WTC11 (cell line): ENCODE data around the gene F5. TPM values are rescaled to one million over a fixed set of nuclear protein-coding genes. Genes with fewer than 3 reads are reported as not detected.

ENCODE experiments used
- ATAC-seq: fragments of 200-7000 bp; cut with Tn5 transposase; 2 replicates; pipeline ENCODE4 v1.10.0; 2021; ENCODE audit warnings: mild to moderate bottlenecking, moderate library complexity
- CTCF ChIA-PET: fragments of 300-600 bp; sonication (Branson Sonifier 250); formaldehyde crosslinking; loops from one replicate; lab custom pipeline; 2021; ENCODE audit warnings: antibody characterized with exemption; lab: Charles Lee
- POLR2A ChIA-PET: fragments of 350-600 bp; sonication (Branson Sonifier 250); formaldehyde crosslinking; loops from one replicate; lab custom pipeline; 2021; ENCODE audit warnings: antibody characterized with exemption; lab: Charles Lee
- DNase-seq: peaks from one replicate; pipeline ENCODE4 v3.0.0; 2021; ENCODE audit warnings: low spot score
- H3K27ac Mint-ChIP-seq: 2 replicates; pipeline ENCODE4 v1.8.0; 2021; ENCODE audit warnings: mixed read lengths
- H3K27me3 Mint-ChIP-seq: 2 replicates; pipeline ENCODE4 v1.8.0; 2021; ENCODE audit warnings: low read depth, mild to moderate bottlenecking, moderate library complexity, mixed read lengths
- H3K36me3 Mint-ChIP-seq: 2 replicates; pipeline ENCODE4 v1.8.0; 2021; ENCODE audit warnings: mixed read lengths
- H3K4me1 Mint-ChIP-seq: 2 replicates; pipeline ENCODE4 v1.8.0; 2022; ENCODE audit warnings: mixed read lengths
- H3K4me3 Mint-ChIP-seq: 2 replicates; pipeline ENCODE4 v1.8.0; 2021; ENCODE audit warnings: mild to moderate bottlenecking, moderate library complexity, mixed read lengths
- H3K9me3 Mint-ChIP-seq: 2 replicates; pipeline ENCODE4 v1.8.0; 2021; ENCODE audit warnings: mixed read lengths
- E2F4 ChIP-seq: sonication (generic); formaldehyde crosslinking; IDR thresholded peaks from 2 replicates; pipeline ENCODE4 v1.8.1; 2022; ENCODE audit warnings: low read depth, mild to moderate bottlenecking, moderate library complexity, missing genetic modification reagents, borderline replicate concordance
- ELF4 ChIP-seq: sonication (generic); formaldehyde crosslinking; IDR thresholded peaks from 2 replicates; pipeline ENCODE4 v1.8.1; 2022; ENCODE audit warnings: low read depth, mild to moderate bottlenecking, moderate library complexity, missing genetic modification reagents
- EMX1 ChIP-seq: fragments of 250-450 bp; sonication (Bioruptor Pico); IDR thresholded peaks from 2 replicates; pipeline ENCODE4 v1.8.0; 2021; ENCODE audit warnings: mild to moderate bottlenecking
- FOXJ3 ChIP-seq: sonication (generic); formaldehyde crosslinking; IDR thresholded peaks from 2 replicates; pipeline ENCODE4 v1.9.0; 2021; ENCODE audit warnings: missing genetic modification reagents, mild to moderate bottlenecking, borderline replicate concordance
- GRHL2 ChIP-seq: fragments of 250-450 bp; sonication (Bioruptor Pico); IDR thresholded peaks from 2 replicates; pipeline ENCODE4 v1.8.0; 2022; ENCODE audit warnings: mild to moderate bottlenecking, moderate library complexity; ENCODE audit not compliant: insufficient replicate concordance, severe bottlenecking
- GTF2I ChIP-seq: fragments of 250-450 bp; sonication (Bioruptor Pico); conservative IDR thresholded peaks from 2 replicates; pipeline ENCODE4 v1.4.0; 2021; ENCODE audit warnings: mild to moderate bottlenecking
- JAZF1 ChIP-seq: fragments of 250-450 bp; sonication (Bioruptor Pico); IDR thresholded peaks from 2 replicates; pipeline ENCODE4 v1.9.0; 2021; ENCODE audit warnings: moderate library complexity, mild to moderate bottlenecking, inconsistent platforms
- KAT7 ChIP-seq: sonication (generic); formaldehyde crosslinking; IDR thresholded peaks from 2 replicates; pipeline ENCODE4 v1.8.1; 2023; ENCODE audit warnings: missing genetic modification reagents, mild to moderate bottlenecking, borderline replicate concordance
- MXD4 ChIP-seq: fragments of 250-450 bp; sonication (Bioruptor Pico); IDR thresholded peaks from 2 replicates; pipeline ENCODE4 v1.8.0; 2021; ENCODE audit warnings: mild to moderate bottlenecking, moderate library complexity, borderline replicate concordance
- NFATC4 ChIP-seq: fragments of 250-450 bp; sonication (Bioruptor Pico); IDR thresholded peaks from 2 replicates; pipeline ENCODE4 v1.9.0; 2021; ENCODE audit warnings: mild to moderate bottlenecking
- NFE2L1 ChIP-seq: sonication (generic); formaldehyde crosslinking; IDR thresholded peaks from 2 replicates; pipeline ENCODE4 v1.8.1; 2023; ENCODE audit warnings: missing genetic modification reagents
- SOX15 ChIP-seq: fragments of 250-450 bp; sonication (Bioruptor Pico); IDR thresholded peaks from 2 replicates; pipeline ENCODE4 v1.9.0; 2021; ENCODE audit warnings: mild to moderate bottlenecking
- ZNF138 ChIP-seq: sonication (generic); formaldehyde crosslinking; conservative IDR thresholded peaks from 2 replicates; pipeline ENCODE4 v1.8.1; 2022; ENCODE audit warnings: mild to moderate bottlenecking, moderate library complexity, missing genetic modification reagents
- ZNF317 ChIP-seq: sonication (generic); formaldehyde crosslinking; IDR thresholded peaks from 2 replicates; pipeline ENCODE4 v1.8.1; 2023; ENCODE audit warnings: low read depth, mild to moderate bottlenecking, moderate library complexity, missing genetic modification reagents, borderline replicate concordance
- ZNF532 ChIP-seq: fragments of 250-450 bp; sonication (Bioruptor Pico); IDR thresholded peaks from 2 replicates; pipeline ENCODE4 v1.9.0; 2021; ENCODE audit warnings: mild to moderate bottlenecking, borderline replicate concordance
- ZNF671 ChIP-seq: fragments of 250-450 bp; sonication (Bioruptor Pico); IDR thresholded peaks from 2 replicates; pipeline ENCODE4 v1.8.0; 2021; ENCODE audit warnings: mild to moderate bottlenecking
- total RNA-seq: library from RNA; stranded (reverse); gene quantifications from 3 replicates; pipeline ENCODE4 v1.2.3, GENCODE V29; 2021
- TF ChIP-seq, protein P1 (sequence below): fragments of 250-450 bp; sonication (Bioruptor Pico); IDR thresholded peaks from 2 replicates; pipeline ENCODE4 v1.9.0; 2021; ENCODE audit warnings: moderate library complexity, mild to moderate bottlenecking, inconsistent platforms, borderline replicate concordance
- TF ChIP-seq, protein P2 (sequence below): sonication (generic); formaldehyde crosslinking; IDR thresholded peaks from 2 replicates; pipeline ENCODE4 v1.8.1; 2022; ENCODE audit warnings: missing genetic modification reagents, borderline replicate concordance

Gene F5
- total RNA-seq, 1 experiment from 2014 or later = 0.20 TPM

DNA sequence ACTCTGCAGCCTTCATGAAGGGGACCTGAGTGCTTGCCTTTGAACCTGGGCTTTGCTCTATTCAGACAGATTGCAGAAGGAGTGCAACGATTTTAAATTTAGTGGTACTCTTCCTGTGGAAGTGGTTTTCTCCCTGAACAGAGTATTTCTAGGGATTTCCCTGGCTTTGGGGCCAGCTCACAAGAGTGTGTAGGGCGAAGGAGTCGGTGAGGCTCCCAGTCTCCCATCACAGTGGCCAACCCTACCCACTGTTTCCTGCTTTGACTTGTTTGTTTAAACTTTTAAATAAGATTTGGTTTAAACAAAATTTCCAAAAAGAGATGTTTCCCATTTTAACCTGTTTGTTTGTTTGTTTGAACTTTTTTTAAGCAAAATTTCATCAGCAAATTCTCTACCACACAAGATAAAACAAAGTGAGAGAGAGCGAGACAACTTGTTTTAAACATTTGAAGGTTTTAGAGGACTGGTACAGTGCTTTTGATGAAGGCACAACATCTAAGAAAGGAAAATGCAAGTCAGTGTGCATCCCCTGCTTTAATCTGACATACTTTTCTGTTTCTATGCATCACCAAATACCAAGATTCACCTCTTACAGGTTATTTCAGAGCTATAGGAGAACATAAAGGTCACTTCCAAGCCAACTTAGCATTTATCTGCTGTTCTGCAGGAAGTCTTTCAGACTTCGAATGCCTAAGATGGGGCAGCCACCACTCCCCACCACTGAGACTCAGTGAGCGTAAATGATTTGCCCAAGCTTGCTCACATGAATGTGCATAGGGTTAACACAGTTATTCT lies 37.0 kb upstream of the F5 start:
- ATAC-seq (no peak), DNase-seq (no peak)
- Mint-ChIP-seq H3K27ac (no peak overlapping the region), H3K4me3 (no peak overlapping the region), H3K4me1 (no peaks in the 10 kb centered on the region), H3K9me3 (no peaks in the 10 kb centered on the region)
- TF ChIP-seq ELF4 (CRISPR knock-in tag) (no peak), ZNF532 (CRISPR knock-in tag) (no peak), MXD4 (CRISPR knock-in tag) (no peak), NFE2L1 (CRISPR knock-in tag) (no peak), GTF2I (CRISPR knock-in tag) (no peak), JAZF1 (CRISPR knock-in tag) (no peak), SOX15 (CRISPR knock-in tag) (no peak), ZNF671 (CRISPR knock-in tag) (no peak)
- TF ChIP-seq, protein P1, sequence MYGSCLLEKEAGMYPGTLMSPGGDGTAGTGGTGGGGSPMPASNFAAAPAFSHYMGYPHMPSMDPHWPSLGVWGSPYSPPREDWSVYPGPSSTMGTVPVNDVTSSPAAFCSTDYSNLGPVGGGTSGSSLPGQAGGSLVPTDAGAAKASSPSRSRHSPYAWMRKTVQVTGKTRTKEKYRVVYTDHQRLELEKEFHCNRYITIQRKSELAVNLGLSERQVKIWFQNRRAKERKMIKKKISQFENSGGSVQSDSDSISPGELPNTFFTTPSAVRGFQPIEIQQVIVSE = no peak
- TF ChIP-seq, all 79 proteins: peak for 0
- Mint-ChIP-seq H3K27me3 (no peaks in the 10 kb centered on the region), H3K36me3 (no peaks in the 10 kb centered on the region)
- ChIA-PET POLR2A (no interaction called here), CTCF (no interaction called here)

DNA sequence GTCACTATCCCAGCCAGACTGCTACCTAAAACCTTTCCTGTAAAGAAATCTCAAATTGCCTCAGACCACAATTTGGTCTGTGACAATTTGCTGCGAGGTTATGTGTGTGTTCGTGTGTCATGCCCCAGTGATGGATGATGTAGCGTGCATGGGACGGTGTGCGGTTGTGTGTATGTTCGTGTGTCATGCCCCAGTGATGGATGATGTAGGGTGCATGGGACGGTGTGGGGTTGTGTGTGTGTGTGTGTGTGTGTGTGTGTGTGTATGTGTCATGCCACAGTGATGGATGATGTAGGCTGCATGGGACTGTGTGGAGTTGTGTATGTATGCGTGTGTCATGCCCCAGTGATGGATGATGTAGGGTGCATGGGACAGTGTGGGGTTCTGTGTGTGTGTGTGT lies 34.3 kb upstream of the F5 start:
- ATAC-seq = no peak
- Mint-ChIP-seq H3K9me3 (no peaks in the 10 kb centered on the region), H3K27me3 (no peaks in the 10 kb centered on the region), H3K4me1 (no peaks in the 10 kb centered on the region), H3K4me3 (no peak overlapping the region), H3K27ac (no peak overlapping the region), H3K36me3 (no peaks in the 10 kb centered on the region)
- no peak for DNase-seq
- ChIA-PET CTCF (no interaction called here), POLR2A (no interaction called here)
- TF ChIP-seq GRHL2 (CRISPR knock-in tag) = no peak
- no peak for TF ChIP-seq FOXJ3 (CRISPR knock-in tag)
- TF ChIP-seq NFATC4 (CRISPR knock-in tag) = no peak
- no peak for TF ChIP-seq E2F4
- TF ChIP-seq, protein P2, sequence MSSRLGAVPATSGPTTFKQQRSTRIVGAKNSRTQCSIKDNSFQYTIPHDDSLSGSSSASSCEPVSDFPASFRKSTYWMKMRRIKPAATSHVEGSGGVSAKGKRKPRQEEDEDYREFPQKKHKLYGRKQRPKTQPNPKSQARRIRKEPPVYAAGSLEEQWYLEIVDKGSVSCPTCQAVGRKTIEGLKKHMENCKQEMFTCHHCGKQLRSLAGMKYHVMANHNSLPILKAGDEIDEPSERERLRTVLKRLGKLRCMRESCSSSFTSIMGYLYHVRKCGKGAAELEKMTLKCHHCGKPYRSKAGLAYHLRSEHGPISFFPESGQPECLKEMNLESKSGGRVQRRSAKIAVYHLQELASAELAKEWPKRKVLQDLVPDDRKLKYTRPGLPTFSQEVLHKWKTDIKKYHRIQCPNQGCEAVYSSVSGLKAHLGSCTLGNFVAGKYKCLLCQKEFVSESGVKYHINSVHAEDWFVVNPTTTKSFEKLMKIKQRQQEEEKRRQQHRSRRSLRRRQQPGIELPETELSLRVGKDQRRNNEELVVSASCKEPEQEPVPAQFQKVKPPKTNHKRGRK (CRISPR knock-in tag) = no peak
- TF ChIP-seq ELF4 (CRISPR knock-in tag) = no peak
- no peak for TF ChIP-seq ZNF532 (CRISPR knock-in tag)
- TF ChIP-seq ZNF138 (CRISPR knock-in tag) = no peak
- TF ChIP-seq EMX1 = no peak
- TF ChIP-seq KAT7 (CRISPR knock-in tag) = no peak
- TF ChIP-seq ZNF317 (CRISPR knock-in tag) = no peak
